Activated naive CD8-positive, alpha-beta T cell treated with anti-CD3 and anti-CD28 coated beads, Interleukin-2, amount 50 U/mL, for 24 hours (primary cell): ENCODE results near the gene CLPSL2.

Source experiments
- ATAC-seq: fragments of 150-1000 bp; cut with Tn5 transposase; one replicate; pipeline ENCODE4 v1.10.0; 2021
- DNase-seq: peaks from one replicate; pipeline ENCODE4 v3.0.0; 2021
- H3K27ac Mint-ChIP-seq: one replicate; pipeline ENCODE4 v1.8.0; 2021; ENCODE audit warnings: mild to moderate bottlenecking, mixed read lengths
- H3K27me3 Mint-ChIP-seq: one replicate; pipeline ENCODE4 v1.8.0; 2021; ENCODE audit warnings: mixed read lengths
- H3K36me3 Mint-ChIP-seq: one replicate; pipeline ENCODE4 v1.8.0; 2021; ENCODE audit warnings: low read depth, mixed read lengths
- H3K4me1 Mint-ChIP-seq: one replicate; pipeline ENCODE4 v1.8.0; 2021; ENCODE audit warnings: mixed read lengths
- H3K4me3 Mint-ChIP-seq: one replicate; pipeline ENCODE4 v1.8.0; 2021; ENCODE audit warnings: mild to moderate bottlenecking, moderate library complexity, mixed read lengths
- H3K9me3 Mint-ChIP-seq: one replicate; pipeline ENCODE4 v1.8.0; 2021; ENCODE audit warnings: mixed read lengths

CLPSL2 gene

DNA sequence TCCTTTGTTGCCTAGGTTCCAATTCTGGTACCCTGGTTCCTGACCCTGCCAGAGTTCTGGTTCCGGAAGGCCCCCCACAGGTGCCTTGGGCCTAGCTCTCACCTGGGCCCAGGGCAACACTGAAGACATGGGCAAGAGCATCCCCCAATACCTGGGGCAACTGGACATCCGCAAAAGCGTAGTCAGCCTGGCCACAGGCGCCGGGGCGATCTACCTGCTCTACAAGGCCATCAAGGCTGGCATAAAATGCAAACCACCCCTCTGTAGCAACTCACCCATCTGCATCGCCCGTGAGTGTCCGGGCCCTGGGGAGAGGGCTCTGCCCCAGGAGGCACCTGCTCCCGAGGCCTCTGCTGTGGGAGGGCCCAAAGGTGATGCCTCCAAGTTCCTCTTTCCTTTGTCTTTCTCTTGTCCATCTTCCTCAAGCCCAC, 39.4 kb upstream of the CLPSL2 start, which contains the start of gene ARMC12:
ARMC12 (plus strand) TSS at position 51 of the 431 bp plus-strand sequence; CDS start at position 128, 77 bp downstream.
- H3K27me3 Mint-ChIP-seq: no peaks in the 10 kb centered on the region
- ATAC-seq (no peak), DNase-seq (no peak)
- H3K36me3 Mint-ChIP-seq: no peaks in the 10 kb centered on the region
- H3K9me3 Mint-ChIP-seq: no peaks in the 10 kb centered on the region
- peak within 1 kb of the TSS; percentile 33 for H3K4me3 Mint-ChIP-seq
- H3K27ac Mint-ChIP-seq: peak within 1 kb of the TSS; percentile 59
- peaks cover 46% of the 10 kb centered on the region for H3K4me1 Mint-ChIP-seq

DNA sequence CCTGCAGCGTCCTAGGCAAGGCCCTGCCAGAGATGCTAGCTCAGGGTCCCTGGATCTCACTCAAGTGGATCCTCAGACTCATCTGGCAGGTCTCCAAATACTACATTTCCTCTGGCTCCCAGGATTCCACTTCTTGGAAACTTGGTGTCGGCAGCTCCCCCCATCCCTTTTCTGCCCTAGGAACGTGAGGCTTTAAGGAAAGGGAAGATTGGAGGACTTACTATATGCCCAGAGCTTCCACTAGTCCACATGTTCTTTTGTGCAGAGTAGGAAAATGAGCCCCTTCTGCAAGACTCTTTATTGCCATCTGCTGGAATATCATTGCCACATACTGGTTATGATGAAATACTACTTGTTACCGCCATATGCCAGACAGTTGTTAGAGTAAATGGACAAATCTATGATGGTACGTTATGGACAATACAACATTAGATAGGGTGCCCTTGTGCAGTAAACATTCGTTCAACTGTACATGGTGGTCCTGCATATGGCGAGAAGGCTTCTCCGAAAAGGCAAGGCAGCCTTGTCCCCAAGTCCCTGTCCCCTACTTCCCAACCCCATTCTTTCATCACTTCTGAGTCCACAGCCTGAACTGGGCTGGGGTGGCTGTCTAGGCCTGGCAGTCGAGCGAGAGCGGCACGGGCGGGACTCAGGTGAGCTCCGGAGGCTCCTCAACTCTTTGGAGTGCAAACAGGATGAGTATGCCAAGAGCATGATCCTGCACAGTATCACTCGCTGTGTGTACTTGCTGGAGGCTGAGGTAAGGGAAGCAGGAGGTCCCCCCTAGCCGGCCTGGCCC, 38.8 kb upstream of the CLPSL2 start:
- ATAC-seq: peak; percentile 60

DNA sequence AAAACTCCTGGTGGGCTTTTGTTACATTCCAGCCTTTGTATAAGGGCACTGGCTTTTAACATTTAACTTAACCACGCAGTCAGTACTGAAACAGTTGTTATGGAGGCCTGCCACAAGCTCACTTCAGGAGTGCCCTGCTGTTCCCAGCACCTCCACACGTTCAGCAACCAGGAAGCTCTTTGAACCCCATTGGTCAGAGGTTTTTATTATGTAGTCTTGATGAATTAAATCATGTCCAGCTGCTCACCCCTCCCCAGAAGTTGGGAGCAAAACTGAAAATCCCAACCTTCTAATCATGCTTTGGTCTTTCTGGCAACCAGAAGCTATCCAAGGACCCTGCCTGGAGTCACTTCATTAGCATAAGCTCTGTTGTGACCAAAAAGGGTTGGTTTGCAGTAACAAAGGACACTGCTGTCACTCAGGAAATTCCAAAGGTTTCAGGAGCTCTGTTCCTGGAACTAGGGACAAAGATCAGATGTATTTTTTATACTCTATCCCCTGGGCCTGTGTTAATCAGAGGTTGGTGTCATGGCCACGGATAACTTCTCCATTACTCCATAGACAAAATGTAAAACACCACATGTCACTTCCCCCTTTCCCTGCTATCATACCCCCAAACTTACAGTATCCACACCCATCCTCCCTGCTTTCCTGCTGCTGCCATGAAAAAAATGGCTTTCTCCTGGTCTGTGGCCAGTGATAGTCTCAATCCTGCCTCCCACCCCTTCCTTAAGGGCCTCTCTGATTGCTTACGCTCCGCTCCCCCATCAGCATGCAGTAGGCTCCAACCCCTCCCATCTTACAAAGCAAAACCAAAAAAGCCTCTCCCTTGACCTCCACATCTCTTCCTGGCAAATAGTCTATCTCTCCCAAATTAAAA, 36.5 kb upstream of the CLPSL2 start:
- no peaks in the 10 kb centered on the region for H3K36me3 Mint-ChIP-seq
- no peak overlapping the region for H3K27ac Mint-ChIP-seq
- H3K27me3 Mint-ChIP-seq: no peaks in the 10 kb centered on the region
- ATAC-seq: no peak
- H3K4me3 Mint-ChIP-seq: no peak overlapping the region
- no peak for DNase-seq
- peaks cover 20% of the 10 kb centered on the region for H3K4me1 Mint-ChIP-seq
- H3K9me3 Mint-ChIP-seq: no peaks in the 10 kb centered on the region

More for the DNA sequence above, 38.8 kb upstream of the CLPSL2 start:
- Mint-ChIP-seq H3K27ac (peak overlapping the region; percentile 59), H3K9me3 (no peaks in the 10 kb centered on the region), H3K36me3 (no peaks in the 10 kb centered on the region), H3K4me1 (peaks cover 40% of the 10 kb centered on the region), H3K4me3 (peak overlapping the region; percentile 33), H3K27me3 (no peaks in the 10 kb centered on the region)
- DNase-seq: no peak

DNA sequence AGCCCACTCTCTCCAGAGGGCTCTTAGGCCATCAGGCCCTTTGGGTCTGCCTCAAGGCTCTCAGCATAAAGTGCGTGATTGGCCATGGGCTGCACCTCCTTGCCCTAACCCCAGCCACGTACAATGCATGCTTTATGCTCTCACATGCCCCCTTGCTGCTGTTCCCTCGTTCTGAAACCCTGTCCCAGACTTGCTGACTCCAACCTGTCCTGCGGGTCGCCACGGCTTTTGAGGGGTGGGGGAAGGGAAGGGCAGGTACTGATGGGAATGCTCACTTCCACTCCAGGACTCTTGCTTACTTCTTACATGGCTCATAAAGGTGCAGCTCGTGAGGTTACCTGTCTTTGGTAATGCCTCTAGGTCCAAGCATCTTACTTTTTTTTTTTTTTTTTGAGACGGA, 33.6 kb upstream of the CLPSL2 start:
- no peak overlapping the region for H3K27ac Mint-ChIP-seq
- H3K4me3 Mint-ChIP-seq: no peak overlapping the region
- DNase-seq: no peak
- no peaks in the 10 kb centered on the region for H3K4me1 Mint-ChIP-seq
- no peaks in the 10 kb centered on the region for H3K36me3 Mint-ChIP-seq
- no peak for ATAC-seq
- H3K9me3 Mint-ChIP-seq: peaks cover 4% of the 10 kb centered on the region
- no peaks in the 10 kb centered on the region for H3K27me3 Mint-ChIP-seq

DNA sequence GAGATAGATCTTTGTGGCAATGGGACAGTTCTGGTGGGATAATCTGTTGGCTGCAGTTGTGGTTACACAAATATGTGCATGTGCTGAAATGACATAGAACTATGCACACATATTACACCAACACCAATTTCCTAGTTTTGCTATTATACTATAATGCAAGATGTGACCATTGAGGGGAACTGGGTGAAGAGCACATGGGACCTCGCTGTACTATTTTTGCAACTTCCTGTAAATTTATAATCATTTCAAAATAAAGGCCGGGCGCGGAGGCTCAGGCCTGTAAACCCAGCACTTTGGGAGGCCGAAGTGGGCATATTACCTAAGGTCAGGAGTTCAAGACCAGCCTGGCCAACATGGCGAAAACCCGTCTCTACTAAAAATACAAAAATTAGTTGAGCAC, 30.9 kb upstream of the CLPSL2 start:
- Mint-ChIP-seq H3K4me3 (no peak overlapping the region), H3K9me3 (peaks cover 6% of the 10 kb centered on the region), H3K4me1 (no peaks in the 10 kb centered on the region), H3K36me3 (no peaks in the 10 kb centered on the region), H3K27ac (no peak overlapping the region), H3K27me3 (no peaks in the 10 kb centered on the region)
- ATAC-seq: no peak
- no peak for DNase-seq

DNA sequence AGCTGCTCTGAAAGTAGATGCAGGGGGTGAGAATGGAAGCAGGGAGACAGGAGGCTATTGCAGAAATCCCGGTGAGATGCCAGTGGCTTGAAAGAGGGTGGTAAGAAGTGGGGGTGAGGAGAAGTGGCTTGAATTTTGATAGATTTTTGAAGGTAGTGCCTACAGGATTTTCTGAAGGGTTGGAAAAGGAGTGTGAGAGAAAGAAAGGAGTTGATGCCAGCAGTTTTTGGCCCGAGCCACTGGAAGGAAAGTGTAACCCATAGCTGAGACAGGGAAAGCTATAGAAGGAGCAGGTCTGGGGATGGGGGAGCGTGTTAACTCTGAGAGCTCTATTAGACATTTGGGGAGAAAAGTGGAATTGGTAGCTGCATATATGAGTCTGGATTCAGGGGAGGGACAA, 29.9 kb upstream of the CLPSL2 start:
- Mint-ChIP-seq H3K27ac (no peak overlapping the region), H3K4me1 (no peaks in the 10 kb centered on the region), H3K27me3 (no peaks in the 10 kb centered on the region), H3K36me3 (no peaks in the 10 kb centered on the region), H3K4me3 (no peak overlapping the region), H3K9me3 (peaks cover 6% of the 10 kb centered on the region)
- ATAC-seq (no peak), DNase-seq (no peak)

DNA sequence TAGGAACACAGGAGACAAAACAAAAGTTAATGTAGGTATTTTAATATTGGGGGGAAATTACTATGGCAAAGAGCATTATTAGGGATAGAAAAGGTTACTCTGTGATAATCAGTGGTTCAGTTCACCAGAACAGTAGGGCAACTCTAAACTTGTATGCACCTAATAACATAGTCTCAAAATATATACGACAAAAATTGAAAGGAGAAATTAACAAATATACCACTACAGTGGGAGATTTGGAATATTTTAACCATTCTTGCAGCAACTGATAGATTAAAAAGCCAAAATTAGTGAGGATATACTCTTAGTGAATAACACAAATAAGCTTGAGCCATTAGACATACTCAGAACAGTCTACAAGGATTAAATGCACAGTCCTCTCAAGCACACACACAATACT, 28.5 kb upstream of the CLPSL2 start:
- H3K9me3 Mint-ChIP-seq: peaks cover 6% of the 10 kb centered on the region
- no peak overlapping the region for H3K27ac Mint-ChIP-seq
- no peak overlapping the region for H3K4me3 Mint-ChIP-seq
- no peaks in the 10 kb centered on the region for H3K27me3 Mint-ChIP-seq
- no peaks in the 10 kb centered on the region for H3K36me3 Mint-ChIP-seq
- DNase-seq (no peak), ATAC-seq (no peak)
- H3K4me1 Mint-ChIP-seq: no peaks in the 10 kb centered on the region

DNA sequence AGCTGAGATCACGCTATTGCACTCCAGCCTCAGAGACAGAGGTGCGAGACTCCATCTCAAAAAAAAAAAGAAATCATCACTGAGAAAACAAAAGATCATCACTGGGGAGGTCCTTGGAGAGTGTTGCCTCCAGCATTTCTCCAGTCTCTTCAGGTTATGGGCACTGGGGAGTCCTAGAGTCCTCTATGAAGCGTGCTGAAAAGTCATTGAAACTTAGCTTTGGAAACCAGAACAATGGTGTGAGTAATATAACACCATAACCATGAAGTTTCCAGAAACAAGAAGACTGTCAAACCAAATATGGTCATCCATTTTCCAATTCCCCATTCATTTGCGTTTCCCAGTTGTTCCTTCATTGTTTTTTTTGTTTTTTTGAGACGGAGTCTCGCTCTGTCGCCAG, 25.8 kb upstream of the CLPSL2 start:
- Mint-ChIP-seq H3K4me3 (no peak overlapping the region), H3K27me3 (no peaks in the 10 kb centered on the region), H3K9me3 (peaks cover 6% of the 10 kb centered on the region), H3K4me1 (no peaks in the 10 kb centered on the region), H3K27ac (no peak overlapping the region), H3K36me3 (no peaks in the 10 kb centered on the region)
- DNase-seq (no peak), ATAC-seq (no peak)

DNA sequence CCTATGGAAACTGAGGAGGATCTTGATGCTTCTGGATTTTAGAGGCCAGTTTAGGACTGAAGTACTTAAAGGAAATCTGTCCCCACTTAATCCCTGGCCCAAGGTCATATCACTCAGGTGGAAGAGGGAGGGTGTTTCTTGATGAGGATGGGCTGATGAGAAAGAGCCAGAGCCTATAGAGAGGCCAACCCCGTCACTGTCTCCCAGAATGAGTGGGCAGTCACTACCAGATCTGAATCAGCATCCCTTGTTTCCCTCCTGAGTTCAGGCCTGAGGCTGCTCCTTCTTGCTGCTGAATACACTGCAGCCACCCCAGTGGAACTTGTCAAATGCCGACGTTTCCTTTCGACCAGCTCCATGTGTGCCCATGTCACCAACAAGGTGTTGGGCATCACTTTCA, 24.8 kb upstream of the CLPSL2 start:
- ATAC-seq (peak; percentile 68), DNase-seq (no peak)
- Mint-ChIP-seq H3K4me1 (no peaks in the 10 kb centered on the region), H3K27ac (no peak overlapping the region), H3K4me3 (no peak overlapping the region), H3K27me3 (peaks cover 2% of the 10 kb centered on the region), H3K9me3 (peaks cover 6% of the 10 kb centered on the region), H3K36me3 (no peaks in the 10 kb centered on the region)

DNA sequence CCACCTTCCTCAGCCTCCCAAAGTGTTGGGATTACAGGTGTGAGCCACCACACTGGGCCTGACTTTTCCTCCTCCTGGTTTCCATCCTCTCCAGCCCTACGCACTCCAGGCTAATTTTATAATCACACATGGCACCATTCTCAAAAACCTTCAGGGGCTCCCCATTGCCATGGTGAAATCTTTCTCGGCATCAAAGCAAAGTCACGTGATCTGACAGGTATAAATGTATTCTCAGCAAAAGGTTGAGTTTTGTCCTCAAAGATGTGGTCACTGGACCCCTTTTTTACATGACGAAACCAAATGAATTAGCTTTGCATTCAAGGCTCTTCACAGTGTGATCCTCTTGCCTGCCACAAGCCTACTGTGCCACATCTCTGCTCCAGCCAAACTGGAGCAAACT, 24.1 kb upstream of the CLPSL2 start:
- no peak overlapping the region for H3K4me3 Mint-ChIP-seq

DNA sequence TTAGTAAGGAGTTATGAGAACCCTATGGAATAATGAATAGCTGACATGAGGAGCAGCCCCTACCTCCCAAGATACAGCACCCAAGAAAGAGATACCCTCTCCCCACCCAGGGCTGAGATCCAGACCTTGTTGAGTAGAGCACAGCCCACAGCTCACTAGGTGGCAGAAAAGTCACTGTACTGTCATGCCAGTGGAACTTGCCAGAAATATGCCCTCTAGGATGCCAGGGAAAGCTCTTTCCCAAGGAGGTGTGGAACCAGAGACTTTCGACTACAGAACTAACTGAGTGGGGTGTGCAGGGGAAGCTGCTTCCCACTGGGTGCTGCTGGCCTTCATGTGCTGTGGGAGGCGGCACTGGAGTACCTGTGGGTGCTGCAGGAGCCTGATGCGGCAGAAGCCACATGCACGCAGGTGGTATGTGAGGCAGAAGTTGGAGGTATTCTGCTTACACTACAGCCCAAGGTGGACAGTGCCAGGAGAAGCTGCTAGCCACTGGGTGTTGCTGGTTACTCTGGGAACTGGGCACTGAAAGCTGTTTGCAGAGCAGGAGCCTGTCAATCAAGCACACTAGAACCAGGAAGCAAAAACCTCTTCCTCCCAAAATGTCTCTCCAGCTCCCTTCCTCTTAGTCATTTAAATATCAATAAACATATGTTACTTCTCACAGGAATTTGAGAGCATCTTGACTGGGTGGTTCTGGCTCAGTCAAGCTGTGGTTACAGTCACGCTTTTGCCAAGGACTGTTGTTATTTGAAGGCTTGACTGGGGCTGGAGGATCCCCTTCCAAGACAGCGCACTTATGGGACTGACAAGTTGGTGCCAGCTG, 21.7 kb upstream of the CLPSL2 start:
- no peak overlapping the region for H3K4me3 Mint-ChIP-seq
- H3K36me3 Mint-ChIP-seq: no peaks in the 10 kb centered on the region
- H3K27ac Mint-ChIP-seq: no peak overlapping the region
- H3K9me3 Mint-ChIP-seq: no peaks in the 10 kb centered on the region
- no peak for ATAC-seq
- H3K27me3 Mint-ChIP-seq: peaks cover 5% of the 10 kb centered on the region
- no peaks in the 10 kb centered on the region for H3K4me1 Mint-ChIP-seq
- no peak for DNase-seq

More for the DNA sequence above, 24.1 kb upstream of the CLPSL2 start:
- DNase-seq: no peak
- Mint-ChIP-seq H3K4me1 (no peaks in the 10 kb centered on the region), H3K9me3 (peaks cover 6% of the 10 kb centered on the region), H3K36me3 (no peaks in the 10 kb centered on the region), H3K27ac (no peak overlapping the region), H3K27me3 (peaks cover 2% of the 10 kb centered on the region)
- no peak for ATAC-seq

DNA sequence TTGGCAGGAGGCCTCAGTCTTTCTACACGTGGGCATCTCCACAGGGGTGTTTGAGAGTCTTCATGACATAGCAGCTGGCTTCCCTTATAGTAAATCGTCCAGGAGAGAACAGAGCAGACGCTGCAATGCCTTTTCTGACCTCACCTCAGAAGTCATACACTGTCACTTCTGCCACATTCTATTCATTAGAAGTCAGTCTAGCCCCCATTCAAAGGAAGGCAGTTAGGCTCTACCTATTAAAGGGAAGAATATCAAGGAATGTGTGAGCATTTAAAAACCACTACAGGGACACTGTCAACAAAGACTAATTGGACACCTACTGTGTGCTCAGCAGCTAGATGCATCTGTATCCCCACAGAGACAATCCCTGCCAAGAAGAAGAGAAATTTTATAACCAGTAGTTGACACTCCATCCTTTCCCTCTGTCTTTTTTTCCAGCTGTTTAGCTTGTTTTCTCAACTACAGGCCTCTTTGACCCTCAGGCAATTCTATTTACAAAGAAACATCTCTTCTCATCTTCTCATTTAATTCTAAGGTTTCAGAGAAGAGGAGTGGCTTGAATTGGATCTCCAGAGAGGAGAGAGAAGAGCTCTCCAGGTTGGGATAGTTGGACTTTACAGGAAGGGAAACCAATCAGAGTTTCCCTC, 21.0 kb upstream of the CLPSL2 start:
- H3K4me1 Mint-ChIP-seq: no peaks in the 10 kb centered on the region
- H3K4me3 Mint-ChIP-seq: no peak overlapping the region
- no peaks in the 10 kb centered on the region for H3K9me3 Mint-ChIP-seq
- no peaks in the 10 kb centered on the region for H3K36me3 Mint-ChIP-seq
- no peak for DNase-seq
- no peak for ATAC-seq
- peaks cover 10% of the 10 kb centered on the region for H3K27me3 Mint-ChIP-seq
- no peak overlapping the region for H3K27ac Mint-ChIP-seq

DNA sequence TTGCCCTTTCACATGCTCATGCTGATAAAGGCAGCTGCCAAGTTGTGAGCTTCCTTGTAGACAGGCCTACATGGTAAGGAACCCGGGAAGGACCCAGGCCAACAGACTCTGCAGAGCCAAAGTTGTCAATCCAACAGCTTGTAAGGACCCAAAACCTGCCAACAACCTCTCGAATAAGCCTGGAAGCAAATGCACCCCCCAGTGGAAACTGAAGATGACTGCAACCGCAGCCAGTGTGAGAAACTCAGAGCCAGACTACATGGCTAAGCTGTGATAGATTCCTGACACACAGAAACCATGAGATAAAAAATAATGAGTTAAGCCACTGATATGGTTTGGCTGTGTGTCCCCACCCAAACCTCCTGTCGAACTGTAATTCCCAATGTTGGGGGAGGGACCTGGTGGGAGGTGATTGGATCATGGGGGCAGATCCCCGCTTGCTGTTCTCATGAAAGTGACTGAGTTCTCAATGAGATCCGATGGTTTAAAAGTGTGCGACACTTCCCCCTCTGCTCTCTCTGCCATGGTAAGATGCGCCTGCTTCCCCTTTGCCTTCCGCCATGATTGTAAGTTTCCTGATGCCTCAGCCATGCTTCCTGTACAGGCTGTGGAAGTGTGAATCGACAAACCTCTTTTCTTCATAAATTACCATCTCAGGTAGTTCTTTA, 18.8 kb upstream of the CLPSL2 start:
- no peak for ATAC-seq
- H3K27ac Mint-ChIP-seq: no peak overlapping the region
- H3K4me3 Mint-ChIP-seq: no peak overlapping the region
- H3K27me3 Mint-ChIP-seq: peaks cover 20% of the 10 kb centered on the region
- no peaks in the 10 kb centered on the region for H3K9me3 Mint-ChIP-seq
- H3K36me3 Mint-ChIP-seq: no peaks in the 10 kb centered on the region
- DNase-seq: no peak
- H3K4me1 Mint-ChIP-seq: no peaks in the 10 kb centered on the region
